Mucosa of descending colon (tissue), 3 donors: Measurements from ENCODE around the gene ANO10. TPM values are rescaled to one million over a fixed set of nuclear protein-coding genes. Genes with fewer than 3 reads are reported as not detected.

Experiments used
- ATAC-seq: fragments of 200-7000 bp; cut with Tn5 transposase; one replicate; pipeline ENCODE4 v1.9.1; 2020; ENCODE audit warnings: mild to moderate bottlenecking, moderate library complexity
- DNase-seq, 3 donors: peaks; one replicate each; pipeline ENCODE4 v3.0.0-alpha.2; 2020
- H3K36me3 ChIP-seq: fragments of 200-600 bp; one replicate; pipeline ENCODE4 v1.8.0; 2021; ENCODE audit warnings: low read depth, mild to moderate bottlenecking
- H3K4me1 ChIP-seq: fragments of 200-600 bp; one replicate; pipeline ENCODE4 v1.8.0; 2021; ENCODE audit warnings: low read depth, mild to moderate bottlenecking
- H3K4me3 ChIP-seq: fragments of 200-600 bp; one replicate; pipeline ENCODE4 v1.8.0; 2021; ENCODE audit warnings: mild to moderate bottlenecking
- H3K9me3 ChIP-seq: fragments of 200-600 bp; one replicate; pipeline ENCODE4 v1.8.0; 2021; ENCODE audit warnings: mild to moderate bottlenecking
- intact Hi-C, 2 donors: fragments of 100-400 bp; cut with DNase I in 1 of 2; cut with micrococcal nuclease in 1 of 2; formaldehyde crosslinking; loops; one replicate each; pipeline versions ENCODE4 v1.11.0 to v1.11.1; 2022; cut with DNase I, micrococcal nuclease
- total RNA-seq, 3 donors: library from RNA; stranded (reverse); fragmentation: NEBNext Ultra II Directional in 2 of 3; extraction: Animal tissue kit (Norgen Biotek cat#: 25700) in 2 of 3; gene quantifications; one replicate each; pipeline versions ENCODE4 v1.2.1 to v1.2.4, GENCODE V29; 2021 to 2023
- TF ChIP-seq, protein P1 (sequence below): fragments of 200-600 bp; IDR thresholded peaks from one replicate; pipeline ENCODE4 v1.8.0; 2022; ENCODE audit warnings: antibody characterized with exemption, mild to moderate bottlenecking
- donor health status: DM: no; HTN: no; CAD: no; lungs with moderate emphysema.
- donor health status: DM: no; HTN: no; CAD: no.
- donor health status: DM: no; HTN: yes; CAD: no.

Gene ANO10
- total RNA-seq, 3 donors from 2014 or later: 46.6 to 100.0 (median 64.1) TPM

DNA sequence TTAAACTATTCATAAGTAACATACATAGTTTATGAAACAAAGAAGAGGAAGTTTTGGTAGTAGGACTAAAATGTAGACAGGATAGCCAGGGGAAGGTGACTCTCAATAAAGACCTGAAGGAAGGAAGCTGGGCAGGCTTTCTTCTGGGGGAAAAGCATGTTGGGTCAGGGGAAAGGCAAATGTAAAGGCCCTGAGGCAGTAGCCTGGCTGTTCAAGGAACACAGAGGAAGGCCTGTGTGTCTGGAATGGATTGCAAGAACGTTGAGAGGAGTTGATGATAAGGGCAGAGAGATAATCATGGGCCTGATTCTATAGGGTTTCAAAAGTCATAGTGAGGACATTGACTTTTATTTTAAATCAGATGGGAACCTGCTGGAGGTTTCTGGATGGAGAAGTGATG lies 167.8 kb downstream of the ANO10 start:
- no peaks in the 10 kb centered on the region for H3K36me3 ChIP-seq
- H3K4me3 ChIP-seq: no peak overlapping the region
- H3K9me3 ChIP-seq: no peaks in the 10 kb centered on the region
- H3K4me1 ChIP-seq: no peaks in the 10 kb centered on the region
- ATAC-seq (no peak), DNase-seq (no peak)
- TF ChIP-seq, protein P1, sequence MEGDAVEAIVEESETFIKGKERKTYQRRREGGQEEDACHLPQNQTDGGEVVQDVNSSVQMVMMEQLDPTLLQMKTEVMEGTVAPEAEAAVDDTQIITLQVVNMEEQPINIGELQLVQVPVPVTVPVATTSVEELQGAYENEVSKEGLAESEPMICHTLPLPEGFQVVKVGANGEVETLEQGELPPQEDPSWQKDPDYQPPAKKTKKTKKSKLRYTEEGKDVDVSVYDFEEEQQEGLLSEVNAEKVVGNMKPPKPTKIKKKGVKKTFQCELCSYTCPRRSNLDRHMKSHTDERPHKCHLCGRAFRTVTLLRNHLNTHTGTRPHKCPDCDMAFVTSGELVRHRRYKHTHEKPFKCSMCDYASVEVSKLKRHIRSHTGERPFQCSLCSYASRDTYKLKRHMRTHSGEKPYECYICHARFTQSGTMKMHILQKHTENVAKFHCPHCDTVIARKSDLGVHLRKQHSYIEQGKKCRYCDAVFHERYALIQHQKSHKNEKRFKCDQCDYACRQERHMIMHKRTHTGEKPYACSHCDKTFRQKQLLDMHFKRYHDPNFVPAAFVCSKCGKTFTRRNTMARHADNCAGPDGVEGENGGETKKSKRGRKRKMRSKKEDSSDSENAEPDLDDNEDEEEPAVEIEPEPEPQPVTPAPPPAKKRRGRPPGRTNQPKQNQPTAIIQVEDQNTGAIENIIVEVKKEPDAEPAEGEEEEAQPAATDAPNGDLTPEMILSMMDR: no peak
- intact Hi-C loops: no loop called here

DNA sequence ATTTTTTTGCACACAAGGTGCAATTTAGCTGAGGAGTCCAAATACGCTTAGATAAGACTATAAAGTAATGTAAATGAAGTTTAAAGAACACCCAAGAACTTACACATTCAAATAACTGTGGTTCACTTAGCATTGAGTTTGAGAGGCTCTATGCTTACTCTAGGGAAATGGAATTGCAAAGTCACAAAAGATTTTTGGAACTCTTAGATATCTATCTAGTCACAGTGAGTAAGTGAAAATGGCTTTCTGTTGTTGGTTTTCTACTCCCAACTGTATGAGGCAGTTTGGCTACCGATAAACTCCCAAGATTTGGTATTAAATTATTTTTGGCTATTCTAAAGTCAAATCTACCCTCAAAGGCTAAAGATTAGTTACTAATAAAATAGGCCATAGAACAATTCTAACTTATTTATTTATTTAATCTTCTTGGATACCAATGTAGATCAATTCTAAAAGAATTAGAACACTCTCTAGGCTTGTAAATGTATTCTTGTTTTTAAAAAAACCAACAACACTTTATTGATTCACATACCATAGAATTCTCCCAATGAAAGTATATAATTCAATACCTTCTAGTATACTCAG lies 170.0 kb downstream of the ANO10 start:
- no peaks in the 10 kb centered on the region for H3K36me3 ChIP-seq

DNA sequence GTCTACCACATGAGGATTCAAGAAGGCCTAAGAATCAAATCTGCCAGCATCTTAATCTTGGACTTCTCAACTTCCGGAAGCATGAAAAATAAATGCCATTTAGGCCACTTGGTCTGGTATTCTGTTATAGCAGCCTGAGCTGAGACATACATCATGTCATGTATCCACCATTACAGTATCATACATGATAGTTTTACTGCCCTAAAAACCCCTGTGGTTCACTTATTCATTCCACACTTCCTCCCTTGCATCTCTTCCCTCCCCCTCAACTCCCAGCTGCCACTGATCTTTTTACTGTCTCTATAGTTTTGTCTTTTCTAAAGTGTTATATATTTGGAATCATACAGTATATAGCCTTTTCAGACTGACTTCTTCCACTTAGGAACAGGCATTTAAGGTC lies 173.7 kb downstream of the ANO10 start:
- Histone ChIP-seq H3K4me1 (no peaks in the 10 kb centered on the region), H3K4me3 (no peak overlapping the region), H3K36me3 (no peaks in the 10 kb centered on the region), H3K9me3 (no peaks in the 10 kb centered on the region)
- ATAC-seq: no peak
- TF ChIP-seq, protein P1: no peak
- DNase-seq: no peak
- intact Hi-C loops: no loop called here

More for the DNA sequence above, 170.0 kb downstream of the ANO10 start:
- TF ChIP-seq, protein P1: no peak
- DNase-seq: no peak
- intact Hi-C loops: no loop called here
- ATAC-seq: no peak
- Histone ChIP-seq H3K9me3 (no peaks in the 10 kb centered on the region), H3K4me3 (no peak overlapping the region), H3K4me1 (no peaks in the 10 kb centered on the region)

DNA sequence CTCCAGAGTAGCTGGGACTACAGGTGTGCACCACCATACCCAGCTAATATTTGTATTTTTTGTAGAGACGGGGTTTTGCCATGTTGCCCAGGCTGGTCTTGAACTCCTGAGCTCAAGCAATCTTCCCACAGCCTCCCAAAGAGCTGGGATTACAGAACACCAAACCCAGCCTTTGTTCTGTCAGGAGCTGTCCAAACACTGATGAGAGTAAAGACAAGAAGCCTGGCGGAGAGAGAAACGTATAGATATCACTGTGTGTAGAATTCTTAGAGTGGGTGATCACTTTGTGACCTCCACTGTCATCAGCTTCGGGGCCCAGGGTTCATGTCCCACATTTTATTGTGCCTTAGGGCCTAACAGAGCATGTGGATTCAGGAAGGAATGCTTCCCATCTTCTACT lies 176.0 kb downstream of the ANO10 start:
- no peaks in the 10 kb centered on the region for H3K9me3 ChIP-seq
- no peaks in the 10 kb centered on the region for H3K4me1 ChIP-seq
- H3K36me3 ChIP-seq: no peaks in the 10 kb centered on the region
- TF ChIP-seq, protein P1: no peak
- intact Hi-C loops: no loop called here
- ATAC-seq (no peak), DNase-seq (no peak)
- no peak overlapping the region for H3K4me3 ChIP-seq

DNA sequence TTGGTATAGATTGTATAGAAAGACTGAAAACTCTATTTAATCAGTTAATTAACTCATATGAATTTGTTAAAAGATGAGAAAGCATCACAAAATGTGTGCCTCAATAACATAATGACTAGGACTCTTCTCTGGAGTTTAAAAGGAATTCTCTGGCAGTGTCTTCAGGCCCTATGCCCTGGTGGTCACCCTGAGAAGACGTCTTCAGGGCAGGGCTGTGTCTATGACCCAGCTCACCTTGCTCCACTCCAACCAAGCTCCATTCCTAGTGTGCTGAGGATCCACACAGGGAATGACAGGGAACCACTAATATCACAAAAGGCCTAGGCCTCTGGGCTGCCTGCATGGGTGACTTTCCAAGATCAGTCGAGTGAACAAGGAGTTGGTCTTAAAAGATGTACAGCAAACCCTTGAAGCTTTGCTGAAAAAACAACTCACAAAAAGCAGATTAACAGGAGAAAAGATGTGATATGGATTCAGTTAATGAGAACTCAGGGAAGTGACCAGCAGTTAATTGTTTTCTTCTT lies 178.9 kb downstream of the ANO10 start:
- no peak overlapping the region for H3K4me3 ChIP-seq
- H3K4me1 ChIP-seq: no peaks in the 10 kb centered on the region
- no peaks in the 10 kb centered on the region for H3K9me3 ChIP-seq
- intact Hi-C loops: no loop called here
- no peak for ATAC-seq
- no peaks in the 10 kb centered on the region for H3K36me3 ChIP-seq
- TF ChIP-seq, protein P1: no peak
- DNase-seq: no peak
